Fibroblast of villous mesenchyme (primary cell): ENCODE data around the gene CST7. TPM values are rescaled to one million over a fixed set of nuclear protein-coding genes. Genes with fewer than 3 reads are reported as not detected.

Source experiments
- DNase-seq: peaks from one replicate; pipeline ENCODE4 v3.0.0-alpha.2; 2010; ENCODE audit warnings: low read depth
- H3K4me3 ChIP-seq: 2 replicates; pipeline ENCODE4 v1.5.1; 2011; ENCODE audit warnings: low read depth, mild to moderate bottlenecking, low read length
- total RNA-seq: library from RNA; depleted of rRNA; stranded (reverse); fragments of >200 nt; gene quantifications from 2 replicates; pipeline ENCODE4 v1.2.3, GENCODE V29; 2012
- TF ChIP-seq, protein P1 (sequence below): IDR thresholded peaks from 2 replicates; pipeline ENCODE4 v1.5.1; 2012; ENCODE audit warnings: low read depth, mild to moderate bottlenecking, low read length; ENCODE audit not compliant: insufficient read depth

CST7 gene
- total RNA-seq, 1 donor, result not detected

DNA sequence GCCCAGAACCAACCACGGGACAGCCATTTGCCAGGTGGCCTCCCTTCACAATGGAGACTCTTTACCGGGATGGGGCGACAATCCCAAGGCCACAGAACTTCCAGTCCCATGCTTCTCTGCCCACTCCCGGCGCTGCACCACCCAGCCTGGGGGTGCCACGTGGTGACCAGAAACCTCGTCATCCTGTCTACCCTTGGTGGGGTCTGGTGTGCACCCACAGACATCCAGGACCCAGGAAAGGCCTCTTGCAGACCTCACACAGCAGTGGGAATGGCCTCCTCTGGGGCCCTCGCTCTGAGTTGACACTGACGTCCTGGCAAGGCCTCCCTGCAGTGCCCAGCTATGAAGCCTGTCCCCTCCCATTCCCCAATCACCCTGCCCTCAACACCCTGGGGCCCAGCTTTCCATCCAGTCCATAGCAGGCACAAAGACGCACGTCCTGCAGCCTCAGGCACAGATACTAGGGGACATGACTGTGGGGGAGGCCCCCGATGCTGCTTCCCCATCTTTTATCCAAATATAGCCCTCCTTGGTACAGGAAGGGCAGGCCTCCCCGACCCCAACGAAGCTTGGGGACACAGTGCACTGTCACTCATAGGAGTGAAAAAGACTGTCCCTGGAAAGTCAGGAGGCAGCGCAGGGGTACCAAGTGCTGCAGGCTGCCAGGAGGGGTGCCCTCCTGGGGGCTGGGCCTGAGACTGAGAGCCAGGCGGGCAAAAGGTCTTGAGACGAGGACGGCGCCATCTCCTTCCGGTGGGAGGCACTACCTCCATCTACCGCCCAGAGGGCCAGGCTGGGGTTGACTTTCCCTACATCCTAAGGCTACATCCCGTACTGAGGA is 7.2 kb downstream of the CST7 start:
- TF ChIP-seq, protein P1, sequence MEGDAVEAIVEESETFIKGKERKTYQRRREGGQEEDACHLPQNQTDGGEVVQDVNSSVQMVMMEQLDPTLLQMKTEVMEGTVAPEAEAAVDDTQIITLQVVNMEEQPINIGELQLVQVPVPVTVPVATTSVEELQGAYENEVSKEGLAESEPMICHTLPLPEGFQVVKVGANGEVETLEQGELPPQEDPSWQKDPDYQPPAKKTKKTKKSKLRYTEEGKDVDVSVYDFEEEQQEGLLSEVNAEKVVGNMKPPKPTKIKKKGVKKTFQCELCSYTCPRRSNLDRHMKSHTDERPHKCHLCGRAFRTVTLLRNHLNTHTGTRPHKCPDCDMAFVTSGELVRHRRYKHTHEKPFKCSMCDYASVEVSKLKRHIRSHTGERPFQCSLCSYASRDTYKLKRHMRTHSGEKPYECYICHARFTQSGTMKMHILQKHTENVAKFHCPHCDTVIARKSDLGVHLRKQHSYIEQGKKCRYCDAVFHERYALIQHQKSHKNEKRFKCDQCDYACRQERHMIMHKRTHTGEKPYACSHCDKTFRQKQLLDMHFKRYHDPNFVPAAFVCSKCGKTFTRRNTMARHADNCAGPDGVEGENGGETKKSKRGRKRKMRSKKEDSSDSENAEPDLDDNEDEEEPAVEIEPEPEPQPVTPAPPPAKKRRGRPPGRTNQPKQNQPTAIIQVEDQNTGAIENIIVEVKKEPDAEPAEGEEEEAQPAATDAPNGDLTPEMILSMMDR, result no peak
- no peak overlapping the region for H3K4me3 ChIP-seq

DNA sequence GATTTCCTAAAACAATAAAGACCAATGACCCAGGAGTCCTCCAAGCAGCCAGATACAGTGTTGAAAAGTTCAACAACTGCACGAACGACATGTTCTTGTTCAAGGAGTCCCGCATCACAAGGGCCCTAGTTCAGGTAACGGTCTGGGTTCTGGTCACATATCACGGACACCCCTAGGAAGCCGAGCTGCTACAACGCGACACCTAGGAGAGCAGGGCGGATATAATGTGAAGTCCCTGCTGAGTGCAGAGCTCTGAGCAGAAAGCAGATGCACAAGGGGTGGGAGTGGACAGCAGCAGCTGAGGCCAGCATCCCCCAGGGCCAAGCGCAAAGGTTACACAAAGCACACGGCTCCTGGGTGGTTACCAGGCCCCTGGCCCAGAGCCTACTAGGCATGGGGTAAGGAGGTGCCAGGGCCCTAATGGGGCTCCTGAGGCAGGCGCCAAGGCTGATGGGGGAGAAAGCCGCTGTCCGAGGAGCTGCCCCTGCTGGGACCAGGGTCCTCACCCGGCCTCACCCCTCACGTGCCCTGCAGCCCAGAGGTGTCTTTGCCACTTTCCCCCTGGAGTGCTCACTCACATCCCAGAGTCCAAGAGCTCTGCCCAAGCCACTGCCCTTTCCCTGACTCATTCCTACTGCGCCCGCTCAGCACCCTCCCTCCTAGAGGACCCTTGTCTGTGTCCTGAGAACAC is 8.4 kb downstream of the CST7 start:
- DNase-seq, result no peak
- H3K4me3 ChIP-seq, result no peak overlapping the region
- TF ChIP-seq, protein P1, result no peak

More for the DNA sequence above, 7.2 kb downstream of the CST7 start:
- DNase-seq, result no peak

DNA sequence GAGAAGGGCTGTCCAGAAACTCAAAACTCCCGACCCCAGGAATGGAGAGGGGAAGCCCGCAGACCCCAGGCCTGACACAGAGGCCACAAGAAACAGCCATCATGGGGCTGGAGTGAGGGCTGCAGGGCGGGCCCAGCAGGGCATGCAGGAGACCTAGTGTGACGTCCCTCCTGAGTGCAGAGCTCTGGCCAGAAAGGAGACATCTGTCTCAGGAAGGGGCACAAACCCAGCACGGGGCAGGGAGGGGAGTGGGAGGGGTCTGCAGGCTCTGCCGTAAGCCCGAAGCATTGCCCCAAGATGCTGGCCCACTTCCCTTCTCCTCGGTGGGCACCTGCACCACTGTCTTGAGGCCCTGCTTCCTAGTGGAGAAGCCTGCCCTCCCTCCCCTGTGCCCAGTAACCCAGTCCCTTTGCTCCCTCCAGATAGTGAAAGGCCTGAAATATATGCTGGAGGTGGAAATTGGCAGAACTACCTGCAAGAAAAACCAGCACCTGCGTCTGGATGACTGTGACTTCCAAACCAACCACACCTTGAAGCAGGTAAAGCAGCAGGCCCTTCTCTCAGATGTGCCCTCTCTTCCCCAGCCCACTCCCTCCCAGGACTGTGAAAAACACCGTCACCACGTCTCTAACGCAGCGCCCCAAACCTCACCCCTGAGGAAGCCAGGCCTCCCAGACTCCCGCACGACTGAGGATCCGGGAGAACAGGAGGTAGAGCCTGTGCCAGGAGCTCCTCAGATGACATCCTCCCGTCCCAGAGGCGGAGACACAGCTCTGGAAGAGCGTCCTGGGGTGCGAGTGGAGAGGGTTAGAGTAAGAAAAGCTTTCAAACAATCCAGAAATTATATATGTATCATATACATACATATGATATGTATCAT is 9.7 kb downstream of the CST7 start:
- no peak for DNase-seq
- H3K4me3 ChIP-seq, result no peak overlapping the region
- TF ChIP-seq, protein P1, result no peak

DNA sequence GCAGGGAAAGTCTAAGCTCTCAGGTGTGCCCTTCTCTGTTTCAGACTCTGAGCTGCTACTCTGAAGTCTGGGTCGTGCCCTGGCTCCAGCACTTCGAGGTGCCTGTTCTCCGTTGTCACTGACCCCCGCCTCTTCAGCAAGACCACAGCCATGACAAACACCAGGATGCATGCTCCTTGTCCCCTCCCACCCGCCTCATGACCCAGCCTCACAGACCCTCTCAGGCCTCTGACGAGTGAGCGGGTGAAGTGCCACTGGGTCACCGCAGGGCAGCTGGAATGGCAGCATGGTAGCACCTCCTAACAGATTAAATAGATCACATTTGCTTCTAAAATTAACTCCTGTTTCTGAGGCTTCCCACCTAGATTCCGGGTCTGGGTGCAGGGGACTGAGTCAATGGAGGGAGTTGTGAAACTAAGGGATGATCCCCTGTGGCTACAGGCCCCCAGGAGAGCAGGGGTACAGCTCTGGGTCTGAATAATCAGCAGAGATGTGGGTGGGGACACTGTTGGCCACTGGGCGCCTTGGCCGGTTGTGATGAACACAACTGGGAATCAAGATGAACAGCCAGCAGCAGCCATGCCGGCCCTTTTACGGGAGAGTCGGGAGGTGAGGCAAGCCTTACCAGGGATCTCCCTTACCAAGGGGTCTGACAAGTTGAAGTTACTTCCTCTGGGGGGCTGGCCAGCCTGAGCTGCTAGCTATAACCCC is 10.7 kb downstream of the CST7 start:
- DNase-seq, result no peak
- H3K4me3 ChIP-seq, result no peak overlapping the region
- TF ChIP-seq, protein P1, result no peak

DNA sequence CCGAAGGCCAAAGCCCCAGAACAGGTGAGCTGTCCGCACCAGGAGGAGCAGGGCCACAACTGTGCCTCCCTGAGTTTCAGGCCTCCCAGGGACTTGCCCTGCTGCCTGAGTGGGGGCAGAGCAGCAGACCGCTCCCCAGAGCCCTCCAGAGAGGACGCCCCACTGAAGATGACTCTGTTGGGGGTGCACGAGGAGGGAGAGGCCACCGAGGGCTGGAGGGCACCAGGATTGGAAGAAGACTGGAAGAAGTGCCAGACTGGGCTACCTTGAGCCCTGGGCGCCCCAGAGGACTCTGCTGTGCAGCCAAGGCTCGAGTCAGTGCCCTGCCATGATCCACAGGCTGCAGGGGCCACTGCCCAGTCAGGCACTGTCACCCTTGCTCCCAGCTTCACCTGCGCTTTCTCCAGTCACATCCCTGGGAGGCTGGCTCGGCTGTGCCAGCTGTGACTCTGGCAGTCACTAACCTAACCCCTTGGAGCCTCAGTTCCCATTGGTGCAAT is 11.3 kb downstream of the CST7 start:
- TF ChIP-seq, protein P1, result no peak
- no peak overlapping the region for H3K4me3 ChIP-seq

DNA sequence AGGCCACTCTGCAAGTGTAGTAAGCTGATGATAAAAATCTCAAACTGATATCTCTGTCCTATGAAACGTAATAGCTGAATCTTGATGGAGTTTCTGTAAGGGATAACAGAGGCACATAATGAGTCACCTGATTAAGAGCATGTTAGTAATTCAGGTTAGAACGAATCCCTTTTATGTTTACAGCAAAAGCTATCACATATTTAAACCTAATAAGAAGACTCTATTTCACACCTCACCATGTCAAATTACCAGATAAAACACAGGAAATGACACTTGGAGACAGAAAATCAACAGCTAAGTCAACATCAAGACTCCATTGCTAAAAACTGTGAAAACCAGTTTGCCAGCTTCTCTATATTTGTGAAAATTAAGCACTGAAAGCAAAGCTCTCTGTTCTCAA is 11.8 kb downstream of the CST7 start:
- TF ChIP-seq, protein P1, result no peak
- no peak overlapping the region for H3K4me3 ChIP-seq
- no peak for DNase-seq

More for the DNA sequence above, 11.3 kb downstream of the CST7 start:
- no peak for DNase-seq
